ENCODE data around the gene LHX4. TPM values are rescaled to one million over a fixed set of nuclear protein-coding genes. Genes with fewer than 3 reads are reported as not detected.

Gene LHX4
- total RNA-seq, 2 experiments from 2014 or later = not detected

DNA sequence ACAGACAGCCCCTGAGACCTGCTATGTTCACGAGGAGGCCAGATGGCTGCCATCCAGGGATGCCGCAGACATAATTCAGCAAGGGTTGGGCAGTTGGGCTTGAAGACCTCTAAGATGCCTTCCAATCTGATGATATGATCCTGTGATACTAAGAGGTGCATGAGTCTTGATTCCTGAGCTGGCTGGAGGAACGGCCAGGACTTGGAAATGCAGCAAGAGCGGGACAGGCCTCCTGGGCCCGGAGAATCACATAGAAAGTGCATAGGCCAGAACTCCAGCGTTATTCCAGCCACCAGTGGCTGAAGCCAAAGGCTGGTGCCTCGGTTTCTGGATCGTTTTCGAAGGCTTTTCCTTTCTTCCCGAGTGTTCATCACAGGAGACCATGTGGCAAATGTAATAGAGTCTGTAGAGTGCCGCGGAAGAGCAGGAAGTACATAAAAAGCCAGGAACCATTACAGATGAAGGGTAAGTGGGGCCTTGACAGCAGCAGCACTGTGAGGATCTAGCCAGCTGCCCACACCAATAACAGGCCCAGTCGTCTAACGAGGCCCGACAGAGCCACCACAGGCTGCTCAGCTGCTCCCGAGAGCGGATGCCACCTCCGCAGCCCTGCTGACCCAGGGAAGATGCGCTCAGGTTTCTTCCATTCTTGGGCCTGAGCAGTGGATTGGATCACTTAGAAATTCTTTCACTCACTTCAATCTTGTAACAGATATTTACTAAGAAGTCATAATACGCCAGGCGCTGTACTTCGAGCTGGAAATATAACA, 14.0 kb upstream of the LHX4 start:
- DNase-seq (no peak), ATAC-seq (no peak)
- CTCF ChIA-PET = no interaction called here
- H3K27me3 Mint-ChIP-seq (ENCODE audit: low read depth) = peaks cover 8% of the 10 kb centered on the region
- H3K9me3 Mint-ChIP-seq (ENCODE audit: insufficient read depth) = no peaks in the 10 kb centered on the region
- no peak overlapping the region for H3K4me3 Mint-ChIP-seq
- H3K27ac Mint-ChIP-seq = no peak overlapping the region
- peaks cover 11% of the 10 kb centered on the region for H3K4me1 Mint-ChIP-seq (ENCODE audit: low read depth)
- POLR2A ChIA-PET = no interaction called here
- no peaks in the 10 kb centered on the region for H3K36me3 Mint-ChIP-seq (ENCODE audit: low read depth)

DNA sequence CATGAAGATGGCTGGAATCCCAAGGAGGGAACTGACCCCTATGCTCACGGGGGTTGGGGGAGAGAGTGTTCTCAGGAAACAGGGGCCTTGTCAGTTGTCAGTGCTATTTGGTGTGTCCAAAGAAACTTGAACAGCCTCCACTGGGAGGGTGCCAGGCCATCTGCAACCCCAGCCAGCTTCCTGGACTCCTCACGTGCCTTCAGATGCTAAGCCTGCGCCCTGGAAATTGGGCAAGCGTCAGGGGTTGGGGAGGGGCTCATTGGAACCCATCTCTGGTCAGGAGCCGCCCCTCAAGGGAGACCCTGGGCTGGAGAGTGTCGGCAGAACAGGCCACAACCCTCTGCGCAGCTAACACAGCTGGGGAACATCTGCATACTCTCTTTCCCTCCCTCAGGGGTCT, 13.1 kb upstream of the LHX4 start:
- no peaks in the 10 kb centered on the region for H3K9me3 Mint-ChIP-seq (ENCODE audit: insufficient read depth)
- peaks cover 5% of the 10 kb centered on the region for H3K27me3 Mint-ChIP-seq (ENCODE audit: low read depth)
- DNase-seq (no peak), ATAC-seq (no peak)
- H3K4me3 Mint-ChIP-seq = no peak overlapping the region
- H3K4me1 Mint-ChIP-seq (ENCODE audit: low read depth) = peaks cover 11% of the 10 kb centered on the region
- no peak overlapping the region for H3K27ac Mint-ChIP-seq
- ChIA-PET CTCF (no interaction called here), POLR2A (no interaction called here)
- no peaks in the 10 kb centered on the region for H3K36me3 Mint-ChIP-seq (ENCODE audit: low read depth)

- Mint-ChIP-seq H3K36me3 (ENCODE audit: low read depth) (no peaks in the 10 kb centered on the region), H3K4me3 (no peak overlapping the region), H3K27ac (no peak overlapping the region), H3K27me3 (ENCODE audit: low read depth) (peaks cover 17% of the 10 kb centered on the region), H3K4me1 (ENCODE audit: low read depth) (peaks cover under 1% of the 10 kb centered on the region), H3K9me3 (ENCODE audit: insufficient read depth) (no peaks in the 10 kb centered on the region)
- ATAC-seq (no peak), DNase-seq (no peak)
- CTCF ChIA-PET = no interaction called here
- POLR2A ChIA-PET = no interaction called here
Observed at GRCh38 chr1:180218806-180219765, 11.0 kb upstream of the LHX4 start.

- H3K27ac Mint-ChIP-seq = no peak overlapping the region
- ChIA-PET POLR2A (no interaction called here), CTCF (no interaction called here)
- ATAC-seq (no peak), DNase-seq (no peak)
- H3K4me3 Mint-ChIP-seq = no peak overlapping the region
- H3K36me3 Mint-ChIP-seq (ENCODE audit: low read depth) = no peaks in the 10 kb centered on the region
- no peaks in the 10 kb centered on the region for H3K9me3 Mint-ChIP-seq (ENCODE audit: insufficient read depth)
- H3K4me1 Mint-ChIP-seq (ENCODE audit: low read depth) = no peaks in the 10 kb centered on the region
- peaks cover 24% of the 10 kb centered on the region for H3K27me3 Mint-ChIP-seq (ENCODE audit: low read depth)
Observed at GRCh38 chr1:180219776-180220175, 10.3 kb upstream of the LHX4 start.

GRCh38 chr1:180221462-180221861, 8.6 kb upstream of the LHX4 start:
- Mint-ChIP-seq H3K9me3 (ENCODE audit: insufficient read depth) (no peaks in the 10 kb centered on the region), H3K27ac (no peak overlapping the region)

DNA sequence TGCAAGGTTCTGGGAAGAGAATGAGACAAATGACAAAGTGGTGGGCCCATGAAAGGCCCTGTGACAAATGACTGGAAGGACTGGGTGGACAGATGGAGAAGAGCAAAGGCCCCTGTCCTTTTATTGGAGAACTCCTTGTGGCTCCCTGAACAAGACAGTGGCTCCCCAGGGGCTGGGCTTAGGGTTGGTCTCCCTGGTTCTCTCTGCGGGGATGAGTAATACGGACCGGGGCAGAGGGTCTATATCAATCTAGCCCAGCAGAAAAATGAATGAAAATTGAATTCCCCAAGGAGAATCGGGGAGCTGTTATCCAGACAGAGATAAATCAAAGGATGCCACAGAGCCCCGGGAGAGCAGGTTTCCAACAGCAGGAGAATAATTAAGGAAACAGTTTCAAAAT, 5.2 kb upstream of the LHX4 start:
- CTCF ChIA-PET = no interaction called here
- no peak for ATAC-seq
- Mint-ChIP-seq H3K4me3 (no peak overlapping the region), H3K36me3 (ENCODE audit: low read depth) (no peaks in the 10 kb centered on the region), H3K27me3 (ENCODE audit: low read depth) (peaks cover 54% of the 10 kb centered on the region), H3K9me3 (ENCODE audit: insufficient read depth) (no peaks in the 10 kb centered on the region), H3K27ac (no peak overlapping the region), H3K4me1 (ENCODE audit: low read depth) (peaks cover 8% of the 10 kb centered on the region)
- POLR2A ChIA-PET = no interaction called here
- DNase-seq = no peak

More at GRCh38 chr1:180221462-180221861, 8.6 kb upstream of the LHX4 start:
- no peaks in the 10 kb centered on the region for H3K4me1 Mint-ChIP-seq (ENCODE audit: low read depth)
- DNase-seq = no peak
- no peak for ATAC-seq
- H3K36me3 Mint-ChIP-seq (ENCODE audit: low read depth) = no peaks in the 10 kb centered on the region
- ChIA-PET CTCF (no interaction called here), POLR2A (no interaction called here)
- peaks cover 39% of the 10 kb centered on the region for H3K27me3 Mint-ChIP-seq (ENCODE audit: low read depth)
- no peak overlapping the region for H3K4me3 Mint-ChIP-seq

- Mint-ChIP-seq H3K36me3 (ENCODE audit: low read depth) (no peaks in the 10 kb centered on the region), H3K9me3 (ENCODE audit: insufficient read depth) (no peaks in the 10 kb centered on the region), H3K27me3 (ENCODE audit: low read depth) (peaks cover 54% of the 10 kb centered on the region), H3K4me1 (ENCODE audit: low read depth) (peaks cover 9% of the 10 kb centered on the region), H3K4me3 (no peak overlapping the region), H3K27ac (no peak overlapping the region)
- ChIA-PET POLR2A (no interaction called here), CTCF (interaction anchor here (1.0 kb wide), 1 partner anchor 27 kb away, joined by 5 read pairs; no protein-coding TSS in a partner anchor)
- ATAC-seq = no peak
- DNase-seq = no peak
Observed at GRCh38 chr1:180225403-180225802, 4.7 kb upstream of the LHX4 start.

DNA sequence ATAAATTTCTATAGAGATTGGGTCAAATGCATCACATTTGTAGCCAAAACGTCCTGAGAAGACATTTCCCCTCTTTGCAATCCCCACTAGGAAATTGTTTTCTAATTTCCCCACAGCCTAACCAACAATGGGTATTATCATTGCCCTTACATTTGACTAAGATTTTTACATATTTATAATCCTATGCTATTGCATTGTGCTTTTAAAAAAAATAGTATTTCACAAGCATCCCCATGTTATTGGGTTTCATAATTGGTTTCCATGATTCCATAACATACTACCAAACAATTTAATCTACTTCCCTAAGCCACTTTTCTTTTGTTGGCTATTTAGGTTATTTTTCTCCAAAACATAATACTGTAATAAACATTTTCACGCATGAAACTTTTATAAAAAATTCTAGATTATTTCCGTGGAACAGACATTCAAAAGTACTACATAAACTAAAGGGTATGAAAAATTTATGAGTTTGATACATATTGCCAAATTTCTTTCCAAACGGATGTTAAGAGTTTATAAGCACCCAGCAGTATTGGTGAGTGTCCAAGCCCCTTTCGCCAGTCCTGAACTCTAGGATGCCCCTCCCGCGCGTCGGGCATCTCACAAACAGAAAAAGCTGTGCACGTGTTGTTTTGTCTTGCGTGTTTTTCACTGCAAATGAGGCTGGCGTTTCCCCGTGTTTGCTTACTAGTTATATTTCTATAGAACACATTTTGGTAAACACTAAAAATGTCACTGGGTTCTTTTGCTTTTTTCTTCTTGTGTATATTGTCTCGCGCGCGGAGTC, 2.0 kb upstream of the LHX4 start:
- Mint-ChIP-seq H3K4me1 (ENCODE audit: low read depth) (peaks cover 18% of the 10 kb centered on the region), H3K9me3 (ENCODE audit: insufficient read depth) (no peaks in the 10 kb centered on the region), H3K27ac (no peak overlapping the region), H3K27me3 (ENCODE audit: low read depth) (peaks cover 66% of the 10 kb centered on the region), H3K36me3 (ENCODE audit: low read depth) (no peaks in the 10 kb centered on the region), H3K4me3 (peak overlapping the region; percentile 53)
- no peak for ATAC-seq
- POLR2A ChIA-PET = no interaction called here
- DNase-seq = no peak
- CTCF ChIA-PET = no interaction called here

DNA sequence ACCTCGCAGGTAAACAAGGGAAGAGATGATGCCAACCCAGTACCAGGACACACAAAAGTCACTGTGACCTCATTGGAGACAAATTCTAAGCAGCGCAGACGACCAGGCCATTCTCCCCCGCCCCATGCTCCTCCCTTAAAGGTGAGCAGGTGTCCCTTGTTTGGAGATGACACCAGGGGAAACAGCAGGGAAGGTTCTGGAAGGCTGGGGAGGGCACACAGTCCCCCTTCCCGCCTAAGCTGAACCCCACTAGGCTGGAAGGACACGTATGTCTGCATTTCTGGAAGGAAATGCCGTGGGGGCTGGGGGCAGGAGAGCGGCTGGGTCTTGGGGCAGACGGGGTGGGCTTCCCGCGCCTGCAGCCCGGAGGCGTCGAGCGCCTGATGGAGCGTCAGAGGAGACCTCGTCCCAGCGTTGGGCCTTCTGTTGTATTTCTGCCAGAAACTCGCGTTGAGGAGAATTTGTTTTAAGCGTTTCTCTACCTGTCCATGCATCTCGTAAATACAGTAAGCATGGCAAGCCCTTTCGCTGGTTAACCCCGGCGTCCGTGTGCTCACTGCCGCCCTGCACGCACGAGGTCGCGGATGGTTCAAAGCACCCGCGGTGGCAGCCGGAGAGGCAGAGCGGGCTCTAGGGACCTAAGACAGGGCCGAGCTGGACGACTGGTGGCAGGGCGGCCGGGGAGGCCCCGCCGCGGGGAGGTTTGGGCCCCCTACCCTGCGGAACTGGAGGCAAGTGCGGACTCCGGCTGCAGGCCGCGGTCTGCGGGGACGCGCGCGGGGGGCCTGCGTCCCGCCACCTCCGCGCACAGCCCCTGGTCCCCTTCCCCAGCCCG, 1.2 kb upstream of the LHX4 start:
- DNase-seq (no peak), ATAC-seq (peak; percentile 13)
- peak overlapping the region; percentile 53 for H3K4me3 Mint-ChIP-seq
- H3K27me3 Mint-ChIP-seq (ENCODE audit: low read depth) = peaks cover 69% of the 10 kb centered on the region
- H3K4me1 Mint-ChIP-seq (ENCODE audit: low read depth) = peaks cover 18% of the 10 kb centered on the region
- H3K27ac Mint-ChIP-seq = no peak overlapping the region
- H3K9me3 Mint-ChIP-seq (ENCODE audit: insufficient read depth) = no peaks in the 10 kb centered on the region
- H3K36me3 Mint-ChIP-seq (ENCODE audit: low read depth) = no peaks in the 10 kb centered on the region
- ChIA-PET CTCF (no interaction called here), POLR2A (no interaction called here)

- H3K36me3 Mint-ChIP-seq (ENCODE audit: low read depth) = no peaks in the 10 kb centered on the region
- no peaks in the 10 kb centered on the region for H3K9me3 Mint-ChIP-seq (ENCODE audit: insufficient read depth)
- peaks cover 27% of the 10 kb centered on the region for H3K4me1 Mint-ChIP-seq (ENCODE audit: low read depth)
- no peak overlapping the region for H3K27ac Mint-ChIP-seq
- ChIA-PET POLR2A (no interaction called here), CTCF (no interaction called here)
- no peak for DNase-seq
- peak overlapping the region; percentile 69 for H3K4me3 Mint-ChIP-seq
- peaks cover 70% of the 10 kb centered on the region for H3K27me3 Mint-ChIP-seq (ENCODE audit: low read depth)
- ATAC-seq = peak; percentile 24
Observed at GRCh38 chr1:180230416-180230790, 339 bp downstream of the LHX4 start.

DNA sequence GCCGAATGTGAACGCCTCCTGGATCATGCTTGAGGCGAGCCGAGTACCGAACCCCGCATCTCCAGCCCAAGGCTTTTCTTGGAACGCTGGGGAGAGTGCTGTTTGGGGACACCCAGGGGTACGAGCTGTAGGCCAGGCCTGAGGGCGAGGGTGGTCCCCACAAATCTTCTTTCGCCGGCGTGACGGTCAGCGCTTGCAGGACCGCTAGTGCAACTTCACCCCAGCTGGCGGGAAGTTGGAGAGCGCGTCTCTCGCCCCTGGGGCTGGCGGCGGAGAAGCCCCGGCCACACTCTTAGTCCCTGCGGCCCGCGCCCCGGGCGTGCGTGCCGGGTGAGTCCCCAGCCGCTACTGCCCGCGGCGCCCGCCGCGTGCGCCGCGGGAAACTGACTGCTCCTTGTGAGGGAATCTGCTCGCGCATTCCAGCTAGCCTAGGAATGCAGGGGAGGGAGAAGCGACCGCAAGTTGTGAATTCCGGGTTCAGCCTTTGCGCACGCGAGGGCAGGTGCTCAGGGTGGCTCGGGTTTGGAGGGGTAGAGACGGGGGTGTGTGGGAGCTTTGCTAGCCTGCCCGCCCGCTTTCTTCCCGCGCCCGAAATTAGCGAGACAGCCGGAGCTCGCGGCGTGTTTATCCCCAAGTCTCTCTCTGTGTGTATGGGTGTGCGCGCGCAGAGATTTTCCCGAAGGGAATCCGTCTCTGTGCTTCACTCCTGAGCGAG, 884 bp downstream of the LHX4 start:
- ATAC-seq (peak; percentile 21), DNase-seq (no peak)
- Mint-ChIP-seq H3K27ac (no peak overlapping the region), H3K36me3 (ENCODE audit: low read depth) (no peaks in the 10 kb centered on the region), H3K9me3 (ENCODE audit: insufficient read depth) (no peaks in the 10 kb centered on the region), H3K4me1 (ENCODE audit: low read depth) (peaks cover 29% of the 10 kb centered on the region), H3K27me3 (ENCODE audit: low read depth) (peaks cover 70% of the 10 kb centered on the region), H3K4me3 (peak overlapping the region; percentile 69)
- POLR2A ChIA-PET = interaction anchor here (0.6 kb wide), 1 partner anchor 348 kb away, joined by 3 read pairs; no protein-coding TSS in a partner anchor
- CTCF ChIA-PET = interaction anchor here (1.4 to 1.7 kb wide), 3 partner anchors 21 to 50 kb away, joined by 3 to 4 read pairs (median 3); no protein-coding TSS in a partner anchor
